Glomerular endothelial cell (primary cell): ENCODE data around the gene USP17L11. TPM values are rescaled to one million over a fixed set of nuclear protein-coding genes. Genes with fewer than 3 reads are reported as not detected.
"Not testable (repeated sequence)": the region's sequence is repeated elsewhere in the genome, so short reads cannot be mapped to it uniquely, and the experiment has no call there.

Experiments
- DNase-seq: peaks from one replicate; pipeline ENCODE4 v3.0.0-alpha.2; 2011; ENCODE audit warnings: low read depth, low spot score; ENCODE audit errors: extremely low read depth
- total RNA-seq: library from RNA; depleted of rRNA; stranded (reverse); fragments of >200 nt; gene quantifications from 2 replicates; pipeline ENCODE4 v1.2.3, GENCODE V29; 2015

Gene USP17L11, protein sequence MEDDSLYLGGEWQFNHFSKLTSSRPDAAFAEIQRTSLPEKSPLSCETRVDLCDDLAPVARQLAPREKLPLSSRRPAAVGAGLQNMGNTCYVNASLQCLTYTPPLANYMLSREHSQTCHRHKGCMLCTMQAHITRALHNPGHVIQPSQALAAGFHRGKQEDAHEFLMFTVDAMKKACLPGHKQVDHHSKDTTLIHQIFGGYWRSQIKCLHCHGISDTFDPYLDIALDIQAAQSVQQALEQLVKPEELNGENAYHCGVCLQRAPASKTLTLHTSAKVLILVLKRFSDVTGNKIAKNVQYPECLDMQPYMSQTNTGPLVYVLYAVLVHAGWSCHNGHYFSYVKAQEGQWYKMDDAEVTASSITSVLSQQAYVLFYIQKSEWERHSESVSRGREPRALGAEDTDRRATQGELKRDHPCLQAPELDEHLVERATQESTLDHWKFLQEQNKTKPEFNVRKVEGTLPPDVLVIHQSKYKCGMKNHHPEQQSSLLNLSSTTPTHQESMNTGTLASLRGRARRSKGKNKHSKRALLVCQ
- not detected in 2 replicates for total RNA-seq

DNA sequence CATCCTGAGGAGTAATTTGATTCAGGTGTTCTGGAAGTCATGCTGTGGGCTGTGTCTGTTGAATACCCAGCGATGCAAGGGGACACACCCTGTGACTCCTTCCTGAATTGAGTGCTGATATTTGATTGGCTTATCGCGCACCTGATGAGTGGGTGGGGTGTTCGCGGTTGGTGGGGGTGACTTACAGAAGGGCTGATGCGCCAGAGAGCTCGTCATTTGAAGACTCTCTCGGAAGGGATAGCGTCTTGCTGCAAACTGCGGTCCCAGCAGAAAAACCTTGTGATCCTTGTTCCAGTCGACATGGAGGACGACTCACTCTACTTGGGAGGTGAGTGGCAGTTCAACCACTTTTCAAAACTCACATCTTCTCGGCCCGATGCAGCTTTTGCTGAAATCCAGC, at the start of gene USP17L11:
Gene USP17L11, plus strand, starts transcription at position 301 of the 400 bp plus-strand sequence. Its CDS starts 0 bp downstream, at position 301.
- not testable (repeated sequence) for DNase-seq

DNA sequence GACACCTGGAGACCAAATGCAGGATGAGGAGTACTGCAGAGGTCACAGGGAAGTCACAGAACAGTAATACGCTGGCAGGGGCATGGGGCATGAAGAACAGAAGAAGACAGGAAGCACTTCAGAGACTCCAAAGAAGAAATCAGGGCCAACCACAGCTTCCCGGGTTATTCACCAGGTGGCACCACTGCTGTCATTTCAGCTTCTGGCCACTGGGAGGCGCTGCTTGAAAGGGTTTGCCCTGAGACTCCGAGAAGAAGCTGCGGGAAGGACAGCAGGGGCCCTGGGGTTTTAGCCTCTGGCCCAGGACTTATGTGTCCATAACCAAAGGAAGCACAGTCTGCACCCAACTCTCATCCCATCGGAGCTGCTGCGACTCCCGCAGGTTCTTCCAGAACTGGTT, 49.2 kb upstream of the USP17L11 start:
- DNase-seq: not testable (repeated sequence)

DNA sequence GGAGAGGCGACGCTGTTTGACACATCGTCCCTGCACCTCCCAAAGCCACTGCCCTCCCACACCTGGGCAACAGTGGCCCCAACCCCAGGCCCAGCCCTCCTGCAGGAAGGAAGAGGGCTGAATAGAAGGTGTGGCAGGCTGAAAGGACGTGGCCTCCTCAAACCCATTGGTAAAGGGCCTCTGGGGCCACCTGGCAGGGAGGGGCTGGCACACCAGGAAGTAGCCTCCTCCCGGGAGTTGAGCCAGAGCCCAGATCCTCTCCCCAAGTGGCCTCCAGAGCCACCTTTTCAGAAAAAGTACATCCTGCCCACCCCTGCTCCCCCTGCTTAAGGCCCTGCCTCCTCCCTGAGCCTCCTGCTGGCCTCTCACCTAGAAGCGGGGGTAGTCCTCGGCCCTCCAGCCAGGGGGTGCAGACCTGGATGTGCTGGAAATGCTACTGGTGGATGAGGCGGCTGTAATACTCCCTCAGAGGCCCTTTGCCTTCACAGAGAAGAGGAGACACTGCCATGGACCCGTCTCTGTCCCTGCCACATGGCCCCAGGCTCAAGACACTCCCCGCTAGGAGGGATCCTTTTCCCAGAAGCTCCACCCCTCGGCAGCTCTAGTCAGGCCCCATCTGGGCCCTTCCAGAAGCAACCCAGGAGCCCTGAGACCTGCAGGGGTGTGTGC, 45.3 kb upstream of the USP17L11 start, which contains the start of gene FAM90A26:
Gene FAM90A26, plus strand, starts transcription at position 619 of the 669 bp plus-strand sequence. CDS start 2,764 bp downstream, outside the sequence.
- DNase-seq: not testable (repeated sequence)

DNA sequence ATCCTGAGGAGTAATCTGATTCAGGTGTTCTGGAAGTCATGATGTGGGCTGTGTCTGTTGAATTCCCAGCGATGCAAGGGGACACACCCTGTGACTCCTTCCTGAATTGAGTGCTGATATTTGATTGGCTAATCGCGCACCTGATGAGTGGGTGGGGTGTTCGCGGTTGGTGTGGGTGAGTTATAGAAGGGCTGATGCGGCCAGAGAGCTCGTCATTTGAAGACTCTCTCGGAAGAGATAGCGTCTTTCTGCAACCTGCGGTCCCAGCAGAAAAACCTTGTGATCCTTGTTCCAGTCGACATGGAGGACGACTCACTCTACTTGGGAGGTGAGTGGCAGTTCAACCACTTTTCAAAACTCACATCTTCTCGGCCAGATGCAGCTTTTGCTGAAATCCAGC, 4.8 kb upstream of the USP17L11 start, which contains the start of gene USP17L10:
Gene USP17L10, plus strand, starts transcription at position 301 of the 400 bp plus-strand sequence. Its CDS starts 0 bp downstream, at position 301.
- DNase-seq: not testable (repeated sequence)

DNA sequence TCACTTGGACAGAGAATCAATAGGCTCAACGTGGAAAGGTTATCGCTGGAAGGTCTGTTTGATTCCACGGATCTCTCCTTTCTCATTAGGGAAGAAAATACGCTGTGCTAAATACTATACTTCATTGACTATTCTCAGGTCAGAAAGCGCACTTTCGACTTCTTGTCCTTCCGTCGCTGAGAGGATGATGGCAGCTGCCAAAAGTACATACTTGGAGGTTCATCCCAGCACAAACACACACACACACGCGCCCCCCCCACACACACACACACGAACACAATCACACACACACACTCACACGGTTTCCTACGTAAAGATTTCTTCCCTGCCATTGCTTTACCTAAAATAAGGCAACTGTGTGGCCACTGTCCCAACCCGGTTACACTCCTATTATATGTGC, 504 bp upstream of the USP17L11 start:
- DNase-seq: not testable (repeated sequence)

DNA sequence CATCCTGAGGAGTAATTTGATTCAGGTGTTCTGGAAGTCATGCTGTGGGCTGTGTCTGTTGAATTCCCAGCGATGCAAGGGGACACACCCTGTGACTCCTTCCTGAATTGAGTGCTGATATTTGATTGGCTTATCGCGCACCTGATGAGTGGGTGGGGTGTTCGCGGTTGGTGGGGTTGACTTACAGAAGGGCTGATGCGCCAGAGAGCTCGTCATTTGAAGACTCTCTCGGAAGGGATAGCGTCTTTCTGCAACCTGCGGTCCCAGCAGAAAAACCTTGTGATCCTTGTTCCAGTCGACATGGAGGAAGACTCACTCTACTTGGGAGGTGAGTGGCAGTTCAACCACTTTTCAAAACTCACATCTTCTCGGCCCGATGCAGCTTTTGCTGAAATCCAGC, 4.6 kb downstream of the USP17L11 start, which contains the start of gene USP17L12:
Gene USP17L12, plus strand, starts transcription at position 301 of the 400 bp plus-strand sequence. Its CDS starts 0 bp downstream, at position 301.
- not testable (repeated sequence) for DNase-seq

DNA sequence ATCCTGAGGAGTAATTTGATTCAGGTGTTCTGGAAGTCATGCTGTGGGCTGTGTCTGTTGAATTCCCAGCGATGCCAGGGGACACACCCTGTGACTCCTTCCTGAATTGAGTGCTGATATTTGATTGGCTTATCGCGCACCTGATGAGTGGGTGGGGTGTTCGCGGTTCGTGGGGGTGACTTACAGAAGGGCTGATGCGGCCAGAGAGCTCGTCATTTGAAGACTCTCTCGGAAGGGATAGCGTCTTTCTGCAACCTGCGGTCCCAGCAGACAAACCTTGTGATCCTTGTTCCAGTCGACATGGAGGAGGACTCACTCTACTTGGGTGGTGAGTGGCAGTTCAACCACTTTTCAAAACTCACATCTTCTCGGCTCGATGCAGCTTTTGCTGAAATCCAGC, 9.4 kb downstream of the USP17L11 start, which contains the start of gene USP17L13:
Gene USP17L13, plus strand, starts transcription at position 301 of the 400 bp plus-strand sequence. Its CDS starts 0 bp downstream, at position 301.
- DNase-seq: not testable (repeated sequence)

DNA sequence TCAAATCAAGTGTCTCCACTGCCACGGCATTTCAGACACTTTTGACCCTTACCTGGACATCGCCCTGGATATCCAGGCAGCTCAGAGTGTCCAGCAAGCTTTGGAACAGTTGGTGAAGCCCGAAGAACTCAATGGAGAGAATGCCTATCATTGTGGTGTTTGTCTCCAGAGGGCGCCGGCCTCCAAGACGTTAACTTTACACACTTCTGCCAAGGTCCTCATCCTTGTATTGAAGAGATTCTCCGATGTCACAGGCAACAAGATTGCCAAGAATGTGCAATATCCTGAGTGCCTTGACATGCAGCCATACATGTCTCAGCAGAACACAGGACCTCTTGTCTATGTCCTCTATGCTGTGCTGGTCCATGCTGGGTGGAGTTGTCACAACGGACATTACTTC, 15.0 kb downstream of the USP17L11 start:
- DNase-seq: not testable (repeated sequence)

DNA sequence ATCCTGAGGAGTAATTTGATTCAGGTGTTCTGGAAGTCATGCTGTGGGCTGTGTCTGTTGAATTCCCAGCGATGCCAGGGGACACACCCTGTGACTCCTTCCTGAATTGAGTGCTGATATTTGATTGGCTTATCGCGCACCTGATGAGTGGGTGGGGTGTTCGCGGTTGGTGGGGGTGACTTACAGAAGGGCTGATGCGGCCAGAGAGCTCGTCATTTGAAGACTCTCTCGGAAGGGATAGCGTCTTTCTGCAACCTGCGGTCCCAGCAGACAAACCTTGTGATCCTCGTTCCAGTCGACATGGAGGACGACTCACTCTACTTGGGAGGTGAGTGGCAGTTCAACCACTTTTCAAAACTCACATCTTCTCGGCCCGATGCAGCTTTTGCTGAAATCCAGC, 18.9 kb downstream of the USP17L11 start, which contains the start of gene USP17L15:
Gene USP17L15, plus strand, starts transcription at position 301 of the 400 bp plus-strand sequence. Its CDS starts 0 bp downstream, at position 301.
- DNase-seq: not testable (repeated sequence)

DNA sequence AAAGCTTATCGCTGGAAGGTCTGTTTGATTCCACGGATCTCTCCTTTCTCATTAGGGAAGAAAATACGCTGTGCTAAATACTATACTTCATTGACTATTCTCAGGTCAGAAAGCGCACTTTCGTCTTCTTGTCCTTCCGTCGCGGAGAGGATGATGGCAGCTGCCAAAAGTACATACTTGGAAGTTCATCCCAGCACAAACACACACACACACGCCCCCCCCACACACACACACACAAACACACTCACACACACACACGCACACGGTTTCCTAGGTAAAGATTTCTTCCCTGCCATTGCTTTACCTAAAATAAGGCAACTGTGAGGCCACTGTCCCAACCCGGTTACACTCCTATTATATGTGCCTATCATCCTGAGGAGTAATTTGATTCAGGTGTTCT, 23.3 kb downstream of the USP17L11 start:
- DNase-seq: not testable (repeated sequence)

DNA sequence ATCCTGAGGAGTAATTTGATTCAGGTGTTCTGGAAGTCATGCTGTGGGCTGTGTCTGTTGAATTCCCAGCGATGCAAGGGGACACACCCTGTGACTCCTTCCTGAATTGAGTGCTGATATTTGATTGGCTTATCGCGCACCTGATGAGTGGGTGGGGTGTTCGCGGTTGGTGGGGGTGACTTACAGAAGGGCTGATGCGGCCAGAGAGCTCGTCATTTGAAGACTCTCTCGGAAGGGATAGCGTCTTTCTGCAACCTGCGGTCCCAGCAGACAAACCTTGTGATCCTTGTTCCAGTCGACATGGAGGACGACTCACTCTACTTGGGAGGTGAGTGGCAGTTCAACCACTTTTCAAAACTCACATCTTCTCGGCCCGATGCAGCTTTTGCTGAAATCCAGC, 28.4 kb downstream of the USP17L11 start, which contains the start of gene USP17L17:
Gene USP17L17, plus strand, starts transcription at position 301 of the 400 bp plus-strand sequence. Its CDS starts 0 bp downstream, at position 301.
- not testable (repeated sequence) for DNase-seq

DNA sequence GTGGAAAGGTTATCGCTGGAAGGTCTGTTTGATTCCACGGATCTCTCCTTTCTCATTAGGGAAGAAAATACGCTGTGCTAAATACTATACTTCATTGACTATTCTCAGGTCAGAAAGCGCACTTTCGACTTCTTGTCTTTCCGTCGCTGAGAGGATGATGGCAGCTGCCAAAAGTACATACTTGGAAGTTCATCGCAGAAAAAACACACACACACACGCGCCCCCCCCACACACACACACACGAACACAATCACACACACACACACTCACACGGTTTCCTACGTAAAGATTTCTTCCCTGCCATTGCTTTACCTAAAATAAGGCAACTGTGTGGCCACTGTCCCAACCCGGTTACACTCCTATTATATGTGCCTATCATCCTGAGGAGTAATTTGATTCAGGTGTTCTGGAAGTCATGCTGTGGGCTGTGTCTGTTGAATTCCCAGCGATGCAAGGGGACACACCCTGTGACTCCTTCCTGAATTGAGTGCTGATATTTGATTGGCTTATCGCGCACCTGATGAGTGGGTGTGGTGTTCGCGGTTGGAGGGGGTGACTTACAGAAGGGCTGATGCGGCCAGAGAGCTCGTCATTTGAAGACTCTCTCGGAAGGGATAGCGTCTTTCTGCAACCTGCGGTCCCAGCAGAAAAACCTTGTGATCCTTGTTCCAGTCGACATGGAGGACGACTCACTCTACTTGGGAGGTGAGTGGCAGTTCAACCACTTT, 32.9 kb downstream of the USP17L11 start, which contains the start of gene USP17L18:
Gene USP17L18, plus strand, starts transcription at position 678 of the 728 bp plus-strand sequence. Its CDS starts 0 bp downstream, at position 678.
- not testable (repeated sequence) for DNase-seq

DNA sequence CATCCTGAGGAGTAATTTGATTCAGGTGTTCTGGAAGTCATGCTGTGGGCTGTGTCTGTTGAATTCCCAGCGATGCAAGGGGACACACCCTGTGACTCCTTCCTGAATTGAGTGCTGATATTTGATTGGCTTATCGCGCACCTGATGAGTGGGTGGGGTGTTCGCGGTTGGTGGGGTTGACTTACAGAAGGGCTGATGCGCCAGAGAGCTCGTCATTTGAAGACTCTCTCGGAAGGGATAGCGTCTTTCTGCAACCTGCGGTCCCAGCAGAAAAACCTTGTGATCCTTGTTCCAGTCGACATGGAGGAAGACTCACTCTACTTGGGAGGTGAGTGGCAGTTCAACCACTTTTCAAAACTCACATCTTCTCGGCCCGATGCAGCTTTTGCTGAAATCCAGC, 37.9 kb downstream of the USP17L11 start, which contains the start of gene USP17L19:
Gene USP17L19, plus strand, starts transcription at position 301 of the 400 bp plus-strand sequence. Its CDS starts 0 bp downstream, at position 301.
- not testable (repeated sequence) for DNase-seq

DNA sequence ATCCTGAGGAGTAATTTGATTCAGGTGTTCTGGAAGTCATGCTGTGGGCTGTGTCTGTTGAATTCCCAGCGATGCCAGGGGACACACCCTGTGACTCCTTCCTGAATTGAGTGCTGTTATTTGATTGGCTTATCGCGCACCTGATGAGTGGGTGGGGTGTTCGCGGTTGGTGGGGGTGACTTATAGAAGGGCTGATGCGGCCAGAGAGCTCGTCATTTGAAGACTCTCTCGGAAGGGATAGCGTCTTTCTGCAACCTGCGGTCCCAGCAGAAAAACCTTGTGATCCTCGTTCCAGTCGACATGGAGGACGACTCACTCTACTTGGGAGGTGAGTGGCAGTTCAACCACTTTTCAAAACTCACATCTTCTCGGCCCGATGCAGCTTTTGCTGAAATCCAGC, 42.6 kb downstream of the USP17L11 start, which contains the start of gene USP17L20:
Gene USP17L20, plus strand, starts transcription at position 301 of the 400 bp plus-strand sequence. Its CDS starts 0 bp downstream, at position 301.
- not testable (repeated sequence) for DNase-seq

DNA sequence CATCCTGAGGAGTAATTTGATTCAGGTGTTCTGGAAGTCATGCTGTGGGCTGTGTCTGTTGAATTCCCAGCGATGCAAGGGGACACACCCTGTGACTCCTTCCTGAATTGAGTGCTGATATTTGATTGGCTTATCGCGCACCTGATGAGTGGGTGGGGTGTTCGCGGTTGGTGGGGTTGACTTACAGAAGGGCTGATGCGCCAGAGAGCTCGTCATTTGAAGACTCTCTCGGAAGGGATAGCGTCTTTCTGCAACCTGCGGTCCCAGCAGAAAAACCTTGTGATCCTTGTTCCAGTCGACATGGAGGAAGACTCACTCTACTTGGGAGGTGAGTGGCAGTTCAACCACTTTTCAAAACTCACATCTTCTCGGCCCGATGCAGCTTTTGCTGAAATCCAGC, 47.4 kb downstream of the USP17L11 start, which contains the start of gene USP17L21:
Gene USP17L21, plus strand, starts transcription at position 301 of the 400 bp plus-strand sequence. Its CDS starts 0 bp downstream, at position 301.
- not testable (repeated sequence) for DNase-seq
